Lower leg skin (tissue), 4 donors: Measurements from ENCODE around the gene CDH13. TPM values are rescaled to one million over a fixed set of nuclear protein-coding genes. Genes with fewer than 3 reads are reported as not detected.

Source experiments
- DNase-seq, 2 donors: peaks; one replicate each; pipeline ENCODE4 v3.0.0-alpha.2; 2019; ENCODE audit warnings: low spot score in 2 of 2
- H3K4me3 ChIP-seq: fragments of 200-600 bp; sonication (generic); 2 replicates; pipeline ENCODE4 v1.5.1; 2017; ENCODE audit warnings: mild to moderate bottlenecking, low read depth; ENCODE audit not compliant: poor library complexity, severe bottlenecking
- POLR2A ChIP-seq, 2 donors: fragments of 450-650 bp; IDR thresholded peaks; one replicate each; pipeline ENCODE4 v1.6.1; 2016 to 2017; ENCODE audit warnings: antibody characterized with exemption in 2 of 2, mild to moderate bottlenecking in 1 of 2, moderate library complexity in 1 of 2
- WGBS, 2 donors: methylation state at CpG; one replicate each; pipeline ENCODE4 v1.1.5; 2018; 5-methylcytosine and 5-hydroxymethylcytosine counted together
- intact Hi-C: fragments of 100-400 bp; cut with DNase I; formaldehyde crosslinking; loops from one replicate; pipeline ENCODE4 v1.15.0; 2023; ENCODE audit warnings: low total_unique reads
- total RNA-seq, 4 donors: library from RNA; depleted of rRNA; stranded (reverse); fragments of >200 nt; gene quantifications; one replicate each; pipeline ENCODE4 v1.1.0, GENCODE V29; 2016
- TF ChIP-seq, protein P1 (sequence below), 3 donors: fragments of 450-650 bp; IDR thresholded peaks; one replicate each; pipeline ENCODE4 v1.5.1; 2016; ENCODE audit warnings: antibody characterized with exemption in 3 of 3, mild to moderate bottlenecking in 3 of 3, moderate library complexity in 2 of 3

Gene CDH13
- total RNA-seq, 4 donors from 2014 or later: 102 to 246 (median 155) TPM

DNA sequence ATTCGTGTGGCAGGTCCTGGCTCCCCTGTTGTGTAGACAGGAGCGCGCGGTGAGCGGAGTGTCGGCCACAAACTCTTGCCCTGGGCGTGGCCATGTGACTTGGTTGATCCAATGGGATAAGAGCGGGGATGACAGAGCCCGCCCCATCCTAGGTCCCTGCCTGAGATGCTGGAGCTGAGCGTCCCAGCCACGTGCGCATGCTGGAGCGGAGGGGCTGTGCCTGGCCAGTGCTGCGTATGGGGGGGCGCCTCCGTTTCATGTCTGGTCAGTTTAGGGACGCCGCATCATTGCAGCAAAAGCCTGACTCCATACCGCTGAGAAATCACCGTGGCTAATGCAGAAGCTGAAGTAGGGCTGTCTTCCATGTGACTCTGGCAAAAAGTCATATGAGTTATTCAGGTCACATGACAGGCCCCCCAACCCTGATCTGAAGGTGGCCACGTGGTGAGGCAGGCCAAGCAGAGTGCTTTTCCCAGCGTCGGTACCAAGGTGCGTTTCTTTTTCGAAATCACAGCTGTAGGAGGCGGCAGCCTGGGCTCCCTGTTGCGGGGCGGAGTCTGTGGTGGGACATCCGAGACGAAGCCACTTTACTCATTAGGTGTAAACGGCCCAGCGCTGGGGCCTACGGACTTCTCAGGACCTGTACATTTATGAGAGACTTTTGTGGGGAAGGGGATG is 1203.5 kb downstream of the CDH13 start:
- peak in 1 of 2 donors; percentile 76 for DNase-seq
- no peak for TF ChIP-seq POLR2A (IDR thresholded peaks at IDR 0.05)
- TF ChIP-seq, protein P1, sequence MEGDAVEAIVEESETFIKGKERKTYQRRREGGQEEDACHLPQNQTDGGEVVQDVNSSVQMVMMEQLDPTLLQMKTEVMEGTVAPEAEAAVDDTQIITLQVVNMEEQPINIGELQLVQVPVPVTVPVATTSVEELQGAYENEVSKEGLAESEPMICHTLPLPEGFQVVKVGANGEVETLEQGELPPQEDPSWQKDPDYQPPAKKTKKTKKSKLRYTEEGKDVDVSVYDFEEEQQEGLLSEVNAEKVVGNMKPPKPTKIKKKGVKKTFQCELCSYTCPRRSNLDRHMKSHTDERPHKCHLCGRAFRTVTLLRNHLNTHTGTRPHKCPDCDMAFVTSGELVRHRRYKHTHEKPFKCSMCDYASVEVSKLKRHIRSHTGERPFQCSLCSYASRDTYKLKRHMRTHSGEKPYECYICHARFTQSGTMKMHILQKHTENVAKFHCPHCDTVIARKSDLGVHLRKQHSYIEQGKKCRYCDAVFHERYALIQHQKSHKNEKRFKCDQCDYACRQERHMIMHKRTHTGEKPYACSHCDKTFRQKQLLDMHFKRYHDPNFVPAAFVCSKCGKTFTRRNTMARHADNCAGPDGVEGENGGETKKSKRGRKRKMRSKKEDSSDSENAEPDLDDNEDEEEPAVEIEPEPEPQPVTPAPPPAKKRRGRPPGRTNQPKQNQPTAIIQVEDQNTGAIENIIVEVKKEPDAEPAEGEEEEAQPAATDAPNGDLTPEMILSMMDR (IDR thresholded peaks at IDR 0.05): no peak
- H3K4me3 ChIP-seq: no peak overlapping the region
- 88 to 90% methylated on average over 27 to 33 of the region's 33 CpGs for WGBS, 2 donors
- intact Hi-C loops: no loop called here

DNA sequence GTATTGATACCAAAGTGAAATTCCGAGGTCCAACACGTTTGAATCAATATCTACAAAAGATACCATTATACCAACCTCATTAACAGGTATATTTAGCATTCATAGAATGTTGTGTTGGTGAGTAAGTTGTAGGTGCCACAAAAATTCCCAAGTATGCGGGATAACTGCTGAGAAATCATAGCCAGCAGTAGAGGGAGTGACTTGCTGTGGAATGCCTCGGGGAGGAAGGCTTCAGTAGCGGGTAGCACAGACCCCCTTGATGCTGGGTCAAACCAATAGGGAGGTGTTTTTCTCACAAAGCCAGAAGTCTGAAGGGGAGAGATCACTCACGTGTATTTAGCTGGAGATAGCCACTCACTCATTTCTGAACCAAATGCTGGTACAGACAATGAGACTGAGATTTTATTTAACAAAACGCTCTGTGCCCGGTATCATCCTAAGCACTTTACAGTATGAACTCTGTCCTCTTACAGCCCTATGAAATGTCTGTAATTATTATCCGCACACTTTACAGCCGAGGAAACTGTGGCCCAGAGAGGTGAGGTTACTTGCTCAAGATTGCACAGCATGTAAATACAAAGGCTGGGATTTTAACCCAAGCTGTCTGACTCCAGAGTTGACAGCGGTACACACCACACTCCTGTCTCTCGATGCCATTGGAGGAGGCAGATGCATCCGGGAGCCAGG is 1204.1 kb downstream of the CDH13 start:
- 80 to 86% methylated on average over 13 of the region's 13 CpGs for WGBS, 2 donors
- intact Hi-C loops: no loop called here

DNA sequence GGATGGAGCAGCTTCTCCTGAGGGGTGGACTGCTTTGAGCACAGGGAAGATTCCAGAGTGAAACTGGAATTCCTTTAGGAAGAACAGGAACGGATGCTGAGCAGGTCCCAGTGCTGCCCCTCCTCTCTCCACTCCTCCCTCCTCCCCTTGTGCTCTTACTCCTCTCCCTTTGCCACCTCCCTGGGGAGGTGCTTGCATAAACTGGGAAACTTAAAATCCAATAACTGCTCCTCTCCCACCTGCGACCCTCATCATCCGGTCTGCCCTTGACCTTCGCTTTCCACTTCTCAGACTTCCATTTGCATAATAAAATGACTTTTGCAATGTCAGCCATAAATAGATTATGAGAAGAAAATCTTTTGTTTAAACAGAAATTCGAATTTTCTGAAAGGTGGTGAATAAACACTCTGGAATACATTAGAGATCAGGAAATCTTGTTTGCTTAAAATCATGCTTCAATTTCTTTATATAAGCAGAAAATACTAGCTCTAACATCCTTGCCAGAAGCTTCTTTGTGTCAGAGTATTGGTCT is 1204.8 kb downstream of the CDH13 start:
- intact Hi-C loops: no loop called here

More for the DNA sequence above, 1204.1 kb downstream of the CDH13 start:
- no peak overlapping the region for H3K4me3 ChIP-seq
- TF ChIP-seq, protein P1 (IDR thresholded peaks at IDR 0.05): no peak
- no peak for TF ChIP-seq POLR2A (IDR thresholded peaks at IDR 0.05)
- peak in 1 of 2 donors; percentile 40 for DNase-seq

DNA sequence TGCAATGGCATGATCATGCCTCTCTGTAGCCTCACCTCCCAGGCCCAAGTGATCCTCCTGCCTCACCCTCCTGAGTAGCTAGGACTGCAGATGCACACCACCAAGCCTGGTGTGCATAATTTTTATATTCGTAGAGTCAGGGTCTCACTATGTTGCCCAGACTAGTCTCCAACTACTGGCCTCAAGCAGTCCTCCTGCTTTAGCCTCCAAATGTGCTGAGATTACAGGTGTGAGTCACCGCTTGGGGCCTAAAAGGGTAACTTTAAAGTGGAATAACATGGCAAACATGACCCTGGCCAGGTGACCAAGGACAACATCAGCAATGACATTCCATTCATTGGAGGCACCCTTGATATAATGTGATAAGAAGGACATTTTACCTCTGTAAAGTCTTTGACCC is 1207.2 kb downstream of the CDH13 start:
- DNase-seq: peak in 1 of 2 donors; percentile 49
- intact Hi-C loops: no loop called here
- H3K4me3 ChIP-seq: no peak overlapping the region
- no peak for TF ChIP-seq POLR2A (IDR thresholded peaks at IDR 0.05)
- TF ChIP-seq, protein P1 (IDR thresholded peaks at IDR 0.05): no peak
- WGBS, 2 donors: 95 to 100% methylated on average over 2 of the region's 2 CpGs

More for the DNA sequence above, 1204.8 kb downstream of the CDH13 start:
- peak in 1 of 2 donors; percentile 52 for DNase-seq
- TF ChIP-seq, protein P1 (IDR thresholded peaks at IDR 0.05): no peak
- no peak for TF ChIP-seq POLR2A (IDR thresholded peaks at IDR 0.05)
- no peak overlapping the region for H3K4me3 ChIP-seq
- WGBS, 2 donors: 69% methylated on average over 5 of the region's 5 CpGs

DNA sequence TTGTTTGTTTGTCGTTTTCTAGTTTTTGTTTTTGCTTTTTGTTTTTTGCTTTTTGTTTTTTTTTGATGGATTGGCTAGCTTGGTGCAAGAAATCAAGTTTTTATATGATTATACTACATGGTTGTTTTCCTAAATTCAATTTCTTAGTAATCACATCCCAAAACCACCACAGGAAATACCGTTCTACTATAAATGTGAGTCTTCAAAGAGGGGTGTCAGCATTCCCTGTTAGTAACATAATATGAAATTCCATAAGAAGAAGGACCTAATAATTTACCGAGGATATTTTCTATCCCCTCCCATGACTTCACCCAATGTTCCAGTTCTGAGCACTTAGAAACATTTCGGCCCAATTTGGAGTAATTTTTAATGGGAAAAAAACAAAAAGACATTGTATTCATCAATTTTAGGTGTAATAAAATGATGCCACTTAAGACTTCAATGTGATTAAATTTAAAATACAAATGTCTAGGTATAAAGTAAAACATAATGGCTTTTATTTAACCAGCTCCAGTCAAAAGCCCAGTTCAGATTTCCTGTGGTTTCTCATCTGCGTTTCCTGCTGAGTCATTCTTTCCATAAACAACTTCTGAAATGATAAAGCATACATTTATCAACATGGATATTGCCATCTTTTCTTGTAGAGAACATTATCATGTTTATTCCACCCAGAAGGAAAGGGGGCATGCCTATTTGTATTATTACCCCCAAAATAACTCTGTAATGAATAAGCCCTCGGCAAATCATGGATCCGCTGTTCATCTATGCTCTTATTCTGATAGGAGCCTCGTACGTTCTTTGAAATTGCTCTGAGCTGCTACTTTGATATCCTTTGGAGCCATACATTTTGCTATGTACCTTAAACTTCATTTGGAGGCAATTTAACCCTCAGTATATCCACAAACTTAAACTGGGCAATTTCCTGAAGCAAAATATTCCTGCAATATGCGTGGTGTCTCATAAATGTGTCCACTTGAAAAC is 1209.1 kb downstream of the CDH13 start:
- H3K4me3 ChIP-seq: no peak overlapping the region
- TF ChIP-seq, protein P1 (IDR thresholded peaks at IDR 0.05): no peak
- TF ChIP-seq POLR2A (IDR thresholded peaks at IDR 0.05): no peak
- intact Hi-C loops: no loop called here
- 68 to 75% methylated on average over 10 of the region's 10 CpGs for WGBS, 2 donors
- no peak for DNase-seq
